ENCODE results near the gene TCF7L2.

Gene TCF7L2

DNA sequence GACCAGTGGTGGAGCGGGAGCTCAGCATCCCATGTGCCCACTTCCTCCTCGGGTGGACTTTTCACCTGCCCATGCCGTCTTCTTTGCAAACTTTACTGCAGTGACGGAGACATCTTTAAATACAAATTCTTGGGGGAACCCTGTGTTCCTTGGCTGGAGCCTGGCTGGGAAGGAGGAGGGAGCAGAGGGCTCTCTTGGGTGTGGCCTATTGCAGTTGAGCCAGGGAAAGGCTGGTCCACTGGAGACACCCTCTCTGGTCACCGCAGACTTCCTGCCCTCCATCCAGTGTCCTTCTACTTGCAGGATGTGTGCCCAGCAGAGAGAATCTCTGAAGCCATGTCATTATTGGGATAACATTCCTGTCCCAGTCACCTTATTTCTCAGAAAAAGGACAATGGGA is 67.3 kb downstream of the TCF7L2 start:
- Histone ChIP-seq H3K9me2 (replicated peaks; ENCODE audit: control insufficient read depth, low read length) (no peaks in the 10 kb centered on the region), H3F3A (ENCODE audit: control insufficient read depth, insufficient read depth) (no peaks in the 10 kb centered on the region), H3K4me2 (ENCODE audit: low read length) (no peak overlapping the region), H3K27ac (ENCODE audit: low read depth, low read length) (no peak overlapping the region), H3K4me1 (ENCODE audit: control insufficient read depth, low read length) (no peaks in the 10 kb centered on the region), H3K4me3 (ENCODE audit: low read length) (no peak overlapping the region), H4K20me1 (ENCODE audit: control insufficient read depth, insufficient read depth, low read depth, low read length) (no peaks in the 10 kb centered on the region; the same call in 1 of the 2 replicates), H3K9me3 (ENCODE audit: control insufficient read depth, insufficient read depth, low read length) (no peaks in the 10 kb centered on the region), H3K79me2 (ENCODE audit: control insufficient read depth, low read length) (no peaks in the 10 kb centered on the region), H3K27me3 (ENCODE audit: control insufficient read depth, low read length) (no peaks in the 10 kb centered on the region), H3K36me3 (ENCODE audit: control insufficient read depth, low read length) (no peaks in the 10 kb centered on the region)
- TF ChIP-seq CTCF (IDR thresholded peaks at IDR 0.05; ENCODE audit: low read depth, low read length, poor library complexity, severe bottlenecking): no peak

- H3K9me3 ChIP-seq (ENCODE audit: control insufficient read depth, insufficient read depth, low read length): no peaks in the 10 kb centered on the region
- no peaks in the 10 kb centered on the region for H3K27me3 ChIP-seq (ENCODE audit: control insufficient read depth, low read length)
- no peaks in the 10 kb centered on the region for H3K9me2 ChIP-seq (replicated peaks; ENCODE audit: control insufficient read depth, low read length)
- H4K20me1 ChIP-seq (ENCODE audit: control insufficient read depth, insufficient read depth, low read depth, low read length): no peaks in the 10 kb centered on the region; the same call in 1 of the 2 replicates
- H3K79me2 ChIP-seq (ENCODE audit: control insufficient read depth, low read length): no peaks in the 10 kb centered on the region
- H3K27ac ChIP-seq (ENCODE audit: low read depth, low read length): no peak overlapping the region
- H3F3A ChIP-seq (ENCODE audit: control insufficient read depth, insufficient read depth): no peaks in the 10 kb centered on the region
- H3K4me1 ChIP-seq (ENCODE audit: control insufficient read depth, low read length): no peaks in the 10 kb centered on the region
- H3K4me2 ChIP-seq (ENCODE audit: low read length): no peak overlapping the region
- H3K4me3 ChIP-seq (ENCODE audit: low read length): no peak overlapping the region
- no peaks in the 10 kb centered on the region for H3K36me3 ChIP-seq (ENCODE audit: control insufficient read depth, low read length)
- TF ChIP-seq EZH2phosphoT487 (IDR thresholded peaks at IDR 0.05; ENCODE audit: borderline replicate concordance, low read length) (no peak), CTCF (IDR thresholded peaks at IDR 0.05; ENCODE audit: low read depth, low read length, poor library complexity, severe bottlenecking) (no peak)
Measured at GRCh38 chr10:113018034-113018433, 68.0 kb downstream of the TCF7L2 start.

DNA sequence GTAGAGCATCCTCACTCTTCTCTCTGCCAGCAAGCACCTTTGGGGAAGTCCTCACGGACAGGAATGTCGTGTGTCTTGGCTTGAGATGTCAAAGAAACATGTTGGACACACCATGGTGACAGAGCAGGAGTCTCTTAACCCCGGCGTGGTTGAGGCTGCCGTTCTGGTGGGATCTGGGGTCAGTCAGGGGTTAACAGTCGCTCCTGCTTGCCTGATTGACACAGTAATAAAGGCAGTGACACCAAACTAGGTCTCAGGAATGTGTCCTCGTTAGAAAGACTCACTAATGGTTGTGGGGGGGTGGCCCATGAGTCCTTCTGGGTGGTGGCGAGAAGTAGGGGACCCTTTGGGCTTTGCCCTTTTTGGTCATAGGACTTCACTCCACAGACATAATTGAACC is 69.0 kb downstream of the TCF7L2 start:
- H3K27me3 ChIP-seq (ENCODE audit: control insufficient read depth, low read length): no peaks in the 10 kb centered on the region
- no peak overlapping the region for H3K4me2 ChIP-seq (ENCODE audit: low read length)
- no peaks in the 10 kb centered on the region; the same call in 1 of the 2 replicates for H4K20me1 ChIP-seq (ENCODE audit: control insufficient read depth, insufficient read depth, low read depth, low read length)
- H3K36me3 ChIP-seq (ENCODE audit: control insufficient read depth, low read length): no peaks in the 10 kb centered on the region
- H3K9me3 ChIP-seq (ENCODE audit: control insufficient read depth, insufficient read depth, low read length): no peaks in the 10 kb centered on the region
- no peaks in the 10 kb centered on the region for H3F3A ChIP-seq (ENCODE audit: control insufficient read depth, insufficient read depth)
- no peak overlapping the region for H3K27ac ChIP-seq (ENCODE audit: low read depth, low read length)
- H3K79me2 ChIP-seq (ENCODE audit: control insufficient read depth, low read length): no peaks in the 10 kb centered on the region
- no peaks in the 10 kb centered on the region for H3K9me2 ChIP-seq (replicated peaks; ENCODE audit: control insufficient read depth, low read length)
- TF ChIP-seq EZH2phosphoT487 (IDR thresholded peaks at IDR 0.05; ENCODE audit: borderline replicate concordance, low read length): no peak
- no peak for TF ChIP-seq CTCF (IDR thresholded peaks at IDR 0.05; ENCODE audit: low read depth, low read length, poor library complexity, severe bottlenecking)
- no peak overlapping the region for H3K4me3 ChIP-seq (ENCODE audit: low read length)
- no peaks in the 10 kb centered on the region for H3K4me1 ChIP-seq (ENCODE audit: control insufficient read depth, low read length)

Measured in DOHH2 (cell line).